ENCODE results near the gene DESI2.
"Not testable (repeated sequence)": the region's sequence is repeated elsewhere in the genome, so short reads cannot be mapped to it uniquely, and the experiment has no call there.

The DESI2 gene

GRCh38 chr1:244739140-244739539 lies 86.2 kb downstream of the DESI2 start:
- not testable (repeated sequence) for H3K27ac Mint-ChIP-seq; H3K4me3 Mint-ChIP-seq; H3K9me3 Mint-ChIP-seq; H3K27me3 Mint-ChIP-seq; DNase-seq; H3K4me1 Mint-ChIP-seq; ATAC-seq; H3K36me3 Mint-ChIP-seq (ENCODE audit: low read depth)

DNA sequence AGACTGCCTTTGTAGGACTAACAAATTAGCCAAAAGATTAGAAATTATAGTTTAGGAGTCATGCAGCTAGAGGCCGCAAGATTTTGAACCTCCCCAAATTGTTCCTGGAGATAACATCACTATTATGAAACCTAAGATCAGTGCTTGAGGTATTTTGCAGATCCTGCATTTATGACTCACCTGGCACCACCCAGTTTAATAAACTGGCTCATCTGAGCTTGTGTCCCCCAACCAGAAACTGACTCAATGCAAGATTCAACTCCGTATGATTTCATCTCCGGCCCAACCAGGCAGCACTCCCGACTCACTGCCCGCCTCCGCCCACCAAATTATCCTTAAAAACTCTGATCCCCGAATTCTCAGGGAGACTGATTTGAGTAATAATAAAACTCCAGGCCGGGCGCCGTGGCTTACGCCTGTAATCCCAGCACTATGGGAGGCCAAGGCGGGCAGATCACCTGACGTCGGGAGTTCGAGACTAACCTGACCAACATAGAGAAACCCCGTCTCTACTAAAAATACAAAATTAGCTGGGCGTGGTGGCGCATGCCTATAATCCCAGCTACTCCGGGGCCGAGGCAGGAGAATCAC lies 87.2 kb downstream of the DESI2 start:
- ATAC-seq; H3K9me3 Mint-ChIP-seq; H3K4me1 Mint-ChIP-seq; H3K36me3 Mint-ChIP-seq (ENCODE audit: low read depth); H3K27me3 Mint-ChIP-seq; H3K27ac Mint-ChIP-seq; H3K4me3 Mint-ChIP-seq; DNase-seq: not testable (repeated sequence)

GRCh38 chr1:244741692-244742091 lies 88.8 kb downstream of the DESI2 start:
- H3K27me3 Mint-ChIP-seq: no peaks in the 10 kb centered on the region
- no peaks in the 10 kb centered on the region for H3K9me3 Mint-ChIP-seq

GRCh38 chr1:244749230-244750016 lies 96.5 kb downstream of the DESI2 start:
- no peak overlapping the region for H3K27ac Mint-ChIP-seq
- DNase-seq (no peak), ATAC-seq (no peak)
- no peaks in the 10 kb centered on the region for H3K9me3 Mint-ChIP-seq
- H3K4me1 Mint-ChIP-seq: no peaks in the 10 kb centered on the region
- H3K4me3 Mint-ChIP-seq: no peak overlapping the region
- no peaks in the 10 kb centered on the region for H3K27me3 Mint-ChIP-seq
- H3K36me3 Mint-ChIP-seq (ENCODE audit: low read depth): no peaks in the 10 kb centered on the region

More at GRCh38 chr1:244741692-244742091, 88.8 kb downstream of the DESI2 start:
- H3K4me1 Mint-ChIP-seq: no peaks in the 10 kb centered on the region
- H3K4me3 Mint-ChIP-seq: no peak overlapping the region
- ATAC-seq (no peak), DNase-seq (no peak)
- H3K36me3 Mint-ChIP-seq (ENCODE audit: low read depth): no peaks in the 10 kb centered on the region
- H3K27ac Mint-ChIP-seq: no peak overlapping the region

GRCh38 chr1:244751271-244751895 lies 98.5 kb downstream of the DESI2 start:
- ATAC-seq (no peak), DNase-seq (no peak)
- no peak overlapping the region for H3K27ac Mint-ChIP-seq
- H3K36me3 Mint-ChIP-seq (ENCODE audit: low read depth): no peaks in the 10 kb centered on the region
- H3K4me3 Mint-ChIP-seq: no peak overlapping the region
- no peaks in the 10 kb centered on the region for H3K9me3 Mint-ChIP-seq
- no peaks in the 10 kb centered on the region for H3K4me1 Mint-ChIP-seq
- no peaks in the 10 kb centered on the region for H3K27me3 Mint-ChIP-seq

DNA sequence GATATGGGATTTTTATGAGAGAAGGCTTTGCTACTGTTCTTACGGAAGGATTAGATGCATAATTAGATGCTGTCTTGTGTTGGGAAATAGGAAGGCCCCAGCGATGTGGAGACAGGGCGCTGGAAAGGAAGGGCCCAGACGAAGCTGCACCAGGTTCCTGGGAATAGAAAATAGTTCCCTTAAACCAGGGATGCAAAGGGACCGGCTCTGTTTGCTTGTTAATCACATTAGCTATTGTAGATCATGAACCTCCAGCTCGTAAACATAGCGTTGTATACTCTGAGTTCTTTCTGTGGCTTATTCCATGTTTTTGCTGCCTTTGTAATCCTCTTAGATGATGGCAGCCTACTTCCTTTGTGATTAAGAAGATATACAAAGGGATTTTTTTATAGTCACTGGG lies 102.7 kb downstream of the DESI2 start:
- H3K27ac Mint-ChIP-seq: no peak overlapping the region
- H3K4me1 Mint-ChIP-seq: no peaks in the 10 kb centered on the region

DNA sequence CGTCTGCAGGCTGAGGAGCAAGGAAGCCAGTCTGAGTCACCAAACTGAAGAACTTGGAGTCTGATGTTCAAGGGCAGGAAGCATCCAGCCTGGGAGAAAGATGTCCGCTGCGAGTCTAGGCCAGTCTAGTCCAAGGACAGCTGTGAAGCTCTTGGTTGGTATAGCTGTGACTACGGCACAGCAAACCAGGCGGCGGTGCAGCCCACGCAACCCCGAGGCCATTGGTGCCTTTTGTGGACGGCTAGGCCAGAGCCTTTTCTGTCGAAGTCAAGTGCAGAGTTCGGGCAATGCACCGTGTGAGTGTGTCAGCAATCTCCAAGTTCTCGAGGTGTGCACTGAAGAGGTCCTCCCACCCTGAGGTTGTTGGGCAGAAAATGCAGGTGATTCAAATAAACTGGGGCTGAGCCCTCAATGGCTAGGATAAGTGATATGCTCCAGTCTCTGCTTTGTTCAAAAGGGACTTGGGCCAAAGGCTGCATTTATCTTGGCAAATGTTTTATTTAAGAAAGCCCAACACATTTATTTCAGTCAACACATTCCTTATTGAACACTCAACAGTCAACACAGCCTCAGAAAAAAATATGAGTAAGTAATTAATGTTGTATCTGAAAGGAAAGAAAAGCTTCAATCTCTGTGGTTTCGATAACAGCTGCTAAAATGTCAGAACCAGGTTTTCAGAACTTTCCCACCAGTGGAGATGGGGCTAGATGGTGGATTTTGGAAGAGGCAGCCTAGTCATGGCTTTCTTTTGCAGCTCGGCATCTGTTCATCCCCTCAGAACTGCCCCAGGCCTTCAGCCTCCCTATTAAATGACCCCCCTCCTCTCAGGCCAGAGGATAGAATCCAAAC lies 104.4 kb downstream of the DESI2 start:
- Mint-ChIP-seq H3K27me3 (no peaks in the 10 kb centered on the region), H3K9me3 (no peaks in the 10 kb centered on the region), H3K27ac (no peak overlapping the region), H3K36me3 (ENCODE audit: low read depth) (no peaks in the 10 kb centered on the region), H3K4me3 (no peak overlapping the region), H3K4me1 (no peaks in the 10 kb centered on the region)
- DNase-seq (no peak), ATAC-seq (no peak)

More for the DNA sequence above, 102.7 kb downstream of the DESI2 start:
- Mint-ChIP-seq H3K4me3 (no peak overlapping the region), H3K27me3 (no peaks in the 10 kb centered on the region), H3K36me3 (ENCODE audit: low read depth) (no peaks in the 10 kb centered on the region), H3K9me3 (no peaks in the 10 kb centered on the region)
- DNase-seq (no peak), ATAC-seq (no peak)

Data from activated naive CD8-positive, alpha-beta T cell treated with anti-CD3 and anti-CD28 coated beads, Interleukin-2, amount 50 U/mL, for 24 hours (primary cell).